GM12801 (cell line): ENCODE results near the gene CDK14.

Source experiments
- CTCF ChIP-seq: IDR thresholded peaks from one replicate; pipeline ENCODE4 v1.5.1; 2011; ENCODE audit warnings: control low read depth; ENCODE audit not compliant: insufficient read length; ENCODE audit errors: extremely low read depth

Gene CDK14

DNA sequence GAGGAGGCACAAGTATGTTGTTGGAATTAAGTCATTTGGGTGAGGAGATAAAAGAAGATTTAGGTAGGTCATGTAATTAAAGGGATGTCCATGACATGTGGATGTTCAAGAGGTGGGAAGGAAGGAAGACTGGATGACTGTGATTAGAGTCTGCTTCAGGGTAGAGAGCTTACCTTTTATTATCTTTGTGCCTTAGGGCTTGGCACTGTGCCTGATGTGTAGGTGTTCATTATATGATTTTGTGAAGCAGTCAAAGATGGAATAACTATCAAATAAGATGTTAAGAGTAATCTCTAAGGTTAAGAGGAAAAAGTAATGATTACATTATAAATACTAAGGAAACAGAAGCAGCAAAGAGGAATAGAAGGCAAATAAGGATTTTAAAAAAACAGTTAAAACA lies 97.8 kb downstream of the CDK14 start:
- no peak for TF ChIP-seq CTCF

DNA sequence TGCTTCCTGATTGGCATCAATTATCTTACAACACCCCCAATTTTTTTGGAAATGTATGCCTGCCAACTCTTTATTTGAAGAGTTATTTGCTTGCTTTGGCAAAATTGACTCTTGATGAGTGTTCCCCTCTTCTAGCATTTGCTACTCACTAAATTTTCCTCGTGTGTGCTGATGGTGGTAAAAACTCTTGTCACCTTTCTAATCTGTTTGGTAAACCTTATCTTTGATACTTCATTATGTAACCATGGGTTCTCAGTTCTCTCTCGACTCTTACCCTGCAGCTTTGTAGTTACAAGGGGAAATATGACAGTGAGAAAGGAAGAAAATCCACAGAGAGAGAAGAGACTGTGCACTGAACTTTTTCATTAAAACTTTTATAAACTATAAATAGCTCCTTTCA lies 102.5 kb downstream of the CDK14 start:
- TF ChIP-seq CTCF = no peak

GRCh38 chr7:90701021-90701420 lies 104.9 kb downstream of the CDK14 start:
- TF ChIP-seq CTCF = no peak

DNA sequence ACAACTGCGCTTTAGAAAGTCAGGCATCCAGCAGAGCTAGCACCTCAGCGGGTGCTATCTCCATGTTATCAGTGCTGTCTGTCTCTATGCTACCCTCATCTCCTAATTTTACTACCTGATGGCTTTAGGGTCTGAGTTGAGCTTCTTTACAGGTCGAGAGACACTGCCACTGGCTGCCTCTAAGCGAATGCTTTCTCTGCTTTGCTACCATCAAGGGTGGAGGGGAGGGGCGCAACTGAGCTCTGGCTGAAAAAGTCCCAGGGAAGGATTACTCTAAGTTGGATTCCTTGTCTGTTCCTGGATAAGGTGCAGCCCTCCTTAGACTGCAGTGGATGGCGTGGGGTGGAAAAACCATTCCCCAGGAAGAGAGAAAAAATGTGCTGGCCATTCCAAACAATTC lies 105.7 kb downstream of the CDK14 start:
- no peak for TF ChIP-seq CTCF

- no peak for TF ChIP-seq CTCF
Measured at GRCh38 chr7:90705391-90706071, 109.4 kb downstream of the CDK14 start.

GRCh38 chr7:90706072-90706716 lies 110.1 kb downstream of the CDK14 start:
- no peak for TF ChIP-seq CTCF

- TF ChIP-seq CTCF = no peak
Measured at GRCh38 chr7:90708841-90709317, 112.8 kb downstream of the CDK14 start.
